GM23338 (cell line): ENCODE measurements around the gene YIPF1. TPM values are rescaled to one million over a fixed set of nuclear protein-coding genes. Genes with fewer than 3 reads are reported as not detected.

Experiments
- ATAC-seq: fragments of 200-7000 bp; cut with Tn5 transposase; 3 replicates; pipeline ENCODE4 v1.9.1; 2020
- DNase-seq: peaks from one replicate; pipeline ENCODE4 v3.0.0-alpha.2; 2015; ENCODE audit warnings: low spot score
- H2AFZ ChIP-seq: fragments of 200-600 bp; sonication (generic); 2 replicates; pipeline ENCODE4 v1.8.0; 2016; ENCODE audit warnings: antibody characterized with exemption, mild to moderate bottlenecking, moderate library complexity
- H3F3A ChIP-seq: fragments of 200-600 bp; sonication (generic); replicated peaks from 2 replicates; pipeline ENCODE4 v1.8.0; 2017; ENCODE audit warnings: antibody characterized with exemption, mixed run types, low read depth
- H3K27ac ChIP-seq: fragments of 200-600 bp; sonication (generic); 2 replicates; pipeline ENCODE4 v1.6.1; 2016; ENCODE audit warnings: low read depth
- H3K27me3 ChIP-seq: fragments of 200-600 bp; sonication (generic); 2 replicates; pipeline ENCODE4 v1.8.0; 2016; ENCODE audit warnings: mild to moderate bottlenecking, mixed run types, moderate library complexity; ENCODE audit not compliant: insufficient read depth
- H3K36me3 ChIP-seq: fragments of 200-600 bp; sonication (generic); 2 replicates; pipeline ENCODE4 v1.8.0; 2016; ENCODE audit warnings: mild to moderate bottlenecking; ENCODE audit not compliant: insufficient read depth
- H3K4me1 ChIP-seq: fragments of 200-600 bp; sonication (generic); 2 replicates; pipeline ENCODE4 v1.8.0; 2016; ENCODE audit warnings: mild to moderate bottlenecking, moderate library complexity; ENCODE audit not compliant: insufficient read depth
- H3K4me2 ChIP-seq: fragments of 200-600 bp; sonication (generic); 2 replicates; pipeline ENCODE4 v1.7.1; 2017; ENCODE audit warnings: mixed run types
- H3K4me3 ChIP-seq: fragments of 200-600 bp; sonication (generic); 2 replicates; pipeline ENCODE4 v1.6.1; 2016; ENCODE audit warnings: mixed run types
- H3K79me2 ChIP-seq: fragments of 200-600 bp; sonication (generic); replicated peaks from 2 replicates; pipeline ENCODE4 v1.8.0; 2017; ENCODE audit warnings: mild to moderate bottlenecking; ENCODE audit not compliant: insufficient read depth
- H3K9me2 ChIP-seq: fragments of 200-600 bp; sonication (generic); 2 replicates; pipeline ENCODE4 v1.8.0; 2017; ENCODE audit not compliant: insufficient read depth
- H4K20me1 ChIP-seq: fragments of 200-600 bp; sonication (generic); replicated peaks from 2 replicates; pipeline ENCODE4 v1.8.0; 2017; ENCODE audit warnings: mild to moderate bottlenecking; ENCODE audit not compliant: insufficient read depth
- H3K27ac Mint-ChIP-seq: 2 replicates; pipeline ENCODE4 v1.8.0; 2020; ENCODE audit warnings: inconsistent platforms, mild to moderate bottlenecking, moderate library complexity, mixed read lengths
- H3K27me3 Mint-ChIP-seq: 3 replicates; pipeline ENCODE4 v1.8.0; 2022; ENCODE audit warnings: low read depth, mild to moderate bottlenecking, moderate library complexity, mixed read lengths, inconsistent platforms; ENCODE audit not compliant: insufficient read depth, poor library complexity
- H3K36me3 Mint-ChIP-seq: 3 replicates; pipeline ENCODE4 v1.8.0; 2021; ENCODE audit warnings: low read depth, mild to moderate bottlenecking, inconsistent platforms, moderate library complexity, mixed read lengths
- H3K4me1 Mint-ChIP-seq: 3 replicates; pipeline ENCODE4 v1.8.0; 2020; ENCODE audit warnings: mild to moderate bottlenecking, inconsistent platforms, mixed read lengths
- H3K4me3 Mint-ChIP-seq: 3 replicates; pipeline ENCODE4 v1.8.0; 2021; ENCODE audit warnings: moderate library complexity, mild to moderate bottlenecking, inconsistent platforms, mixed read lengths
- H3K9me3 Mint-ChIP-seq: 3 replicates; pipeline ENCODE4 v1.8.0; 2020; ENCODE audit warnings: moderate library complexity, mild to moderate bottlenecking, inconsistent platforms, mixed read lengths
- EZH2 ChIP-seq: fragments of 200-600 bp; sonication (generic); IDR thresholded peaks from one replicate; pipeline ENCODE4 v1.8.0; 2017; ENCODE audit warnings: antibody characterized with exemption, mild to moderate bottlenecking, low read depth; ENCODE audit not compliant: unreplicated experiment
- EZH2phosphoT487 ChIP-seq: fragments of 200-600 bp; sonication (generic); IDR thresholded peaks from one replicate; pipeline ENCODE4 v1.8.1; 2018; ENCODE audit warnings: antibody characterized with exemption; ENCODE audit not compliant: unreplicated experiment
- JUNB ChIP-seq: IDR thresholded peaks from one replicate; pipeline ENCODE4 v1.6.1; 2016; ENCODE audit warnings: antibody characterized with exemption; ENCODE audit not compliant: unreplicated experiment
- NANOG ChIP-seq: IDR thresholded peaks from 2 replicates; pipeline ENCODE4 v1.6.1; 2016; ENCODE audit warnings: antibody characterized with exemption, borderline replicate concordance
- POLR2AphosphoS5 ChIP-seq: IDR thresholded peaks from 2 replicates; pipeline ENCODE4 v1.6.1; 2016; ENCODE audit warnings: antibody characterized with exemption, low read depth
- STAT1 ChIP-seq: IDR thresholded peaks from one replicate; pipeline ENCODE4 v1.6.1; 2016; ENCODE audit warnings: antibody characterized with exemption; ENCODE audit not compliant: unreplicated experiment
- polyA plus RNA-seq: library from polyadenylated mRNA; unstranded; fragments of >200 nt; fragmentation: Nextera tagmentation; extraction: Ambion mirVana; gene quantifications from 2 replicates; pipeline ENCODE4 v1.2.1, GENCODE V29; 2016
- total RNA-seq: library from RNA; depleted of rRNA; stranded (reverse); fragments of >200 nt; shearing (Covaris generic); gene quantifications from 2 replicates; pipeline ENCODE4 v1.2.3, GENCODE V29; 2014
- TF ChIP-seq, protein P1 (sequence below): fragments of 250-450 bp; sonication (Bioruptor Pico); IDR thresholded peaks from 2 replicates; pipeline ENCODE4 v1.5.0; 2020; ENCODE audit warnings: mild to moderate bottlenecking, moderate library complexity
- TF ChIP-seq, protein P2 (sequence below): IDR thresholded peaks from 2 replicates; pipeline ENCODE4 v1.6.1; 2016; ENCODE audit warnings: antibody characterized with exemption

YIPF1 gene
- total and polyA plus RNA-seq, 2 experiments from 2014 or later, result 14.1 to 24.0 TPM

DNA sequence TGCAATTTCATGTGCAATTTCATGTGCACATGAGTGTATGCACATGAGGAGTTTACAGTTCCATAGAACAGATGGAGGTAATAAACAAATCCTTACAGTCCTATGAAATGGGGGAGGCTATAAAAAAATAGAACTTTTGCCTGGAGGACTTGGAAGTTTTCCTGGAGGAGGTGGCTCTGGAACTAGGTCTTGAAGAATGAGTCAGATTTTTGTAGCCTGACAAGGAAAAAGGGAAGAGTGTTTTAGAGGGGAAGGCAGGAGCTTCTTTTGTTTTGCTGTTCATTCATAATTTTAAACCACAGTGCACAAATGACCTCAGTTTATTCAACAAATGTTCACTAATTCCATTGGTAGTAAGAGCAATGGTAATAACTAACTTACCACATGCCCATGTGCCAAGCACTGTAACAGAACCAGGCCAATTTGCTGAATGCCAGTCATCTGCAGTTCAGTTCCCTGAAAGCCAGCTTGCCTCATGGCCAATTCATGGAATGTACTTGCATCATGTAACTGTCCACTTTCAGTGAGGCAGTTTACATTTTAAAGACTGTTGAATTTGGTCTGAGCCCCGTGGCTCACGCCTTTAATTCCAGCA is 7.1 kb upstream of the YIPF1 start (continued):
- TF ChIP-seq, protein P1, sequence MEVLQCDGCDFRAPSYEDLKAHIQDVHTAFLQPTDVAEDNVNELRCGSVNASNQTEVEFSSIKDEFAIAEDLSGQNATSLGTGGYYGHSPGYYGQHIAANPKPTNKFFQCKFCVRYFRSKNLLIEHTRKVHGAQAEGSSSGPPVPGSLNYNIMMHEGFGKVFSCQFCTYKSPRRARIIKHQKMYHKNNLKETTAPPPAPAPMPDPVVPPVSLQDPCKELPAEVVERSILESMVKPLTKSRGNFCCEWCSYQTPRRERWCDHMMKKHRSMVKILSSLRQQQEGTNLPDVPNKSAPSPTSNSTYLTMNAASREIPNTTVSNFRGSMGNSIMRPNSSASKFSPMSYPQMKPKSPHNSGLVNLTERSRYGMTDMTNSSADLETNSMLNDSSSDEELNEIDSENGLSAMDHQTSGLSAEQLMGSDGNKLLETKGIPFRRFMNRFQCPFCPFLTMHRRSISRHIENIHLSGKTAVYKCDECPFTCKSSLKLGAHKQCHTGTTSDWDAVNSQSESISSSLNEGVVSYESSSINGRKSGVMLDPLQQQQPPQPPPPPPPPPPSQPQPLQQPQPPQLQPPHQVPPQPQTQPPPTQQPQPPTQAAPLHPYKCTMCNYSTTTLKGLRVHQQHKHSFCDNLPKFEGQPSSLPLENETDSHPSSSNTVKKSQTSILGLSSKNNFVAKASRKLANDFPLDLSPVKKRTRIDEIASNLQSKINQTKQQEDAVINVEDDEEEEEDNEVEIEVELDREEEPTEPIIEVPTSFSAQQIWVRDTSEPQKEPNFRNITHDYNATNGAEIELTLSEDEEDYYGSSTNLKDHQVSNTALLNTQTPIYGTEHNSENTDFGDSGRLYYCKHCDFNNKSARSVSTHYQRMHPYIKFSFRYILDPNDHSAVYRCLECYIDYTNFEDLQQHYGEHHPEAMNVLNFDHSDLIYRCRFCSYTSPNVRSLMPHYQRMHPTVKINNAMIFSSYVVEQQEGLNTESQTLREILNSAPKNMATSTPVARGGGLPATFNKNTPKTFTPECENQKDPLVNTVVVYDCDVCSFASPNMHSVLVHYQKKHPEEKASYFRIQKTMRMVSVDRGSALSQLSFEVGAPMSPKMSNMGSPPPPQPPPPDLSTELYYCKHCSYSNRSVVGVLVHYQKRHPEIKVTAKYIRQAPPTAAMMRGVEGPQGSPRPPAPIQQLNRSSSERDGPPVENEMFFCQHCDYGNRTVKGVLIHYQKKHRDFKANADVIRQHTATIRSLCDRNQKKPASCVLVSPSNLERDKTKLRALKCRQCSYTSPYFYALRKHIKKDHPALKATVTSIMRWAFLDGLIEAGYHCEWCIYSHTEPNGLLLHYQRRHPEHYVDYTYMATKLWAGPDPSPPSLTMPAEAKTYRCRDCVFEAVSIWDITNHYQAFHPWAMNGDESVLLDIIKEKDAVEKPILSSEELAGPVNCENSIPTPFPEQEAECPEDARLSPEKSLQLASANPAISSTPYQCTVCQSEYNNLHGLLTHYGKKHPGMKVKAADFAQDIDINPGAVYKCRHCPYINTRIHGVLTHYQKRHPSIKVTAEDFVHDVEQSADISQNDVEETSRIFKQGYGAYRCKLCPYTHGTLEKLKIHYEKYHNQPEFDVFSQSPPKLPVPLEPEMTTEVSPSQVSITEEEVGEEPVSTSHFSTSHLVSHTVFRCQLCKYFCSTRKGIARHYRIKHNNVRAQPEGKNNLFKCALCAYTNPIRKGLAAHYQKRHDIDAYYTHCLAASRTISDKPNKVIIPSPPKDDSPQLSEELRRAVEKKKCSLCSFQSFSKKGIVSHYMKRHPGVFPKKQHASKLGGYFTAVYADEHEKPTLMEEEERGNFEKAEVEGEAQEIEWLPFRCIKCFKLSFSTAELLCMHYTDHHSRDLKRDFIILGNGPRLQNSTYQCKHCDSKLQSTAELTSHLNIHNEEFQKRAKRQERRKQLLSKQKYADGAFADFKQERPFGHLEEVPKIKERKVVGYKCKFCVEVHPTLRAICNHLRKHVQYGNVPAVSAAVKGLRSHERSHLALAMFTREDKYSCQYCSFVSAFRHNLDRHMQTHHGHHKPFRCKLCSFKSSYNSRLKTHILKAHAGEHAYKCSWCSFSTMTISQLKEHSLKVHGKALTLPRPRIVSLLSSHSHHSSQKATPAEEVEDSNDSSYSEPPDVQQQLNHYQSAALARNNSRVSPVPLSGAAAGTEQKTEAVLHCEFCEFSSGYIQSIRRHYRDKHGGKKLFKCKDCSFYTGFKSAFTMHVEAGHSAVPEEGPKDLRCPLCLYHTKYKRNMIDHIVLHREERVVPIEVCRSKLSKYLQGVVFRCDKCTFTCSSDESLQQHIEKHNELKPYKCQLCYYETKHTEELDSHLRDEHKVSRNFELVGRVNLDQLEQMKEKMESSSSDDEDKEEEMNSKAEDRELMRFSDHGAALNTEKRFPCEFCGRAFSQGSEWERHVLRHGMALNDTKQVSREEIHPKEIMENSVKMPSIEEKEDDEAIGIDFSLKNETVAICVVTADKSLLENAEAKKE, result no peak
- no peak for TF ChIP-seq POLR2AphosphoS5

DNA sequence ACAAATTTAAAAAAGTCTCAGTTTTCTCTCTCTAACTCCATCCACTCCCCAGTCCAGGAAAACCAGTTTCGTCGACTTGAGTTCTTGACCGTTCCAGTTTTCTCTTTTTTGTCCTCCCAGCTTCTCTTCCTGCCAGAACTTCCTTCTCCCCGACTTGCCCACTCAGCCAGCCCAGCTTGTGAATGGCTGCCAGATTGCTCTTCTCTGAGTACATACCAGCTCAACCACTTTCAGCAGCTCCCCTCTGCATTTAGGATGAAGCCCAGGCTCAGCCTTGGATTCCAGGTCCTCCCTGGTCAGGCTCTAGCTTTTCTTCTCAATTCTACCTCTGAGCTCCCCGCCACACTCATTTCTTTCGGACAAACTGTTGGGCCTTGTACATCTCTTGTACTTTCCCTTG is 5.8 kb upstream of the YIPF1 start:
- Histone ChIP-seq H2AFZ (no peak overlapping the region), H3K27ac (no peak overlapping the region), H3K4me1 (no peaks in the 10 kb centered on the region; the same call in 1 of the 2 replicates), H3K36me3 (no peaks in the 10 kb centered on the region), H3K27me3 (no peaks in the 10 kb centered on the region), H3K9me2 (no peaks in the 10 kb centered on the region), H4K20me1 (no peaks in the 10 kb centered on the region), H3F3A (no peaks in the 10 kb centered on the region), H3K4me2 (no peak overlapping the region), H3K79me2 (no peaks in the 10 kb centered on the region), H3K4me3 (no peak overlapping the region)
- Mint-ChIP-seq H3K4me1 (peaks cover 4% of the 10 kb centered on the region; the same call in 2 of the 3 replicates), H3K36me3 (no peaks in the 10 kb centered on the region), H3K27ac (no peak overlapping the region), H3K4me3 (no peak overlapping the region), H3K27me3 (peaks cover 4% of the 10 kb centered on the region), H3K9me3 (no peaks in the 10 kb centered on the region)
- TF ChIP-seq, protein P2, sequence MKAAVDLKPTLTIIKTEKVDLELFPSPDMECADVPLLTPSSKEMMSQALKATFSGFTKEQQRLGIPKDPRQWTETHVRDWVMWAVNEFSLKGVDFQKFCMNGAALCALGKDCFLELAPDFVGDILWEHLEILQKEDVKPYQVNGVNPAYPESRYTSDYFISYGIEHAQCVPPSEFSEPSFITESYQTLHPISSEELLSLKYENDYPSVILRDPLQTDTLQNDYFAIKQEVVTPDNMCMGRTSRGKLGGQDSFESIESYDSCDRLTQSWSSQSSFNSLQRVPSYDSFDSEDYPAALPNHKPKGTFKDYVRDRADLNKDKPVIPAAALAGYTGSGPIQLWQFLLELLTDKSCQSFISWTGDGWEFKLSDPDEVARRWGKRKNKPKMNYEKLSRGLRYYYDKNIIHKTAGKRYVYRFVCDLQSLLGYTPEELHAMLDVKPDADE, result no peak
- no peak for TF ChIP-seq EZH2
- TF ChIP-seq EZH2phosphoT487, result no peak
- TF ChIP-seq NANOG, result no peak
- no peak for TF ChIP-seq STAT1
- no peak for TF ChIP-seq JUNB
- no peak for DNase-seq
- ATAC-seq, result no peak
